Endothelial cell of umbilical vein (primary cell): ENCODE data around the gene CRYGN.

Source experiments
- CTCF ChIP-seq, 2 donors: IDR thresholded peaks; 1 replicate in 1 of 2; 2 replicates in 1 of 2; pipeline ENCODE4 v1.5.1; 2011; ENCODE audit warnings: low read length in 2 of 2, mild to moderate bottlenecking in 2 of 2, moderate library complexity in 2 of 2, control low read depth in 1 of 2, inconsistent platforms in 1 of 2, low read depth in 1 of 2; ENCODE audit not compliant: insufficient read depth in 1 of 2; ENCODE audit errors: extremely low read depth in 1 of 2
- EZH2 ChIP-seq: IDR thresholded peaks from 2 replicates; pipeline ENCODE4 v1.6.1; 2012; ENCODE audit warnings: borderline replicate concordance, low read depth, mild to moderate bottlenecking, moderate library complexity, low read length, inconsistent platforms; ENCODE audit not compliant: severe bottlenecking
- FOS ChIP-seq: IDR thresholded peaks from 2 replicates; pipeline ENCODE4 v1.6.1; 2011; ENCODE audit warnings: mild to moderate bottlenecking, low read length, moderate library complexity, borderline replicate concordance; ENCODE audit not compliant: insufficient read depth
- GATA2 ChIP-seq: IDR thresholded peaks from 2 replicates; pipeline ENCODE4 v1.7.0; 2011; ENCODE audit warnings: low read depth, mild to moderate bottlenecking, moderate library complexity, mixed read lengths, low read length; ENCODE audit not compliant: insufficient read length, insufficient read depth
- JUN ChIP-seq: IDR thresholded peaks from 2 replicates; pipeline ENCODE4 v1.6.1; 2011; ENCODE audit warnings: borderline replicate concordance, low read depth; ENCODE audit not compliant: insufficient read length, insufficient read depth
- POLR2A ChIP-seq: IDR thresholded peaks from 2 replicates; pipeline ENCODE4 v1.6.1; 2012; ENCODE audit warnings: low read depth, mild to moderate bottlenecking, control low read depth, low read length
- POLR2AphosphoS5 ChIP-seq: IDR thresholded peaks from 2 replicates; pipeline ENCODE4 v1.6.1; 2012; ENCODE audit warnings: low read depth, mild to moderate bottlenecking, control low read depth, low read length, moderate library complexity; ENCODE audit not compliant: insufficient read depth

GRCh38 chr7:151388007-151388297, 52.0 kb downstream of the CRYGN start:
- TF ChIP-seq EZH2 (no peak), CTCF (IDR thresholded peaks at IDR 0.05; ENCODE audit: extremely low read depth in 1 of 2, insufficient read depth in 1 of 2, low read depth in 1 of 2, low read length in 2 of 2) (no peak), POLR2AphosphoS5 (no peak), POLR2A (no peak), JUN (no peak), GATA2 (no peak), FOS (no peak)
